Osteoblast (primary cell): ENCODE measurements around the gene PTPRH. TPM values are rescaled to one million over a fixed set of nuclear protein-coding genes. Genes with fewer than 3 reads are reported as not detected.

ENCODE experiments used
- DNase-seq: peaks from one replicate; pipeline ENCODE4 v3.0.0; 2011; ENCODE audit warnings: low spot score, mixed read lengths; ENCODE audit not compliant: insufficient read length; ENCODE audit errors: missing footprints
- H2AFZ ChIP-seq: 2 replicates; pipeline ENCODE4 v1.6.0; 2011; ENCODE audit warnings: mild to moderate bottlenecking, low read length
- H3K27ac ChIP-seq: 2 replicates; pipeline ENCODE4 v1.5.1; 2011; ENCODE audit warnings: mild to moderate bottlenecking, low read depth, low read length, moderate library complexity
- H3K27me3 ChIP-seq: 2 replicates; pipeline ENCODE4 v1.6.0; 2012; ENCODE audit warnings: mild to moderate bottlenecking, control low read depth, inconsistent platforms, low read length, moderate library complexity; ENCODE audit not compliant: insufficient read depth
- H3K36me3 ChIP-seq: 2 replicates; pipeline ENCODE4 v1.5.1; 2011; ENCODE audit warnings: mild to moderate bottlenecking, low read length, control low read depth, moderate library complexity; ENCODE audit not compliant: insufficient read depth
- H3K4me1 ChIP-seq: 2 replicates; pipeline ENCODE4 v1.5.1; 2011; ENCODE audit warnings: mild to moderate bottlenecking, low read length, control low read depth, moderate library complexity; ENCODE audit not compliant: insufficient read depth
- H3K4me2 ChIP-seq: 2 replicates; pipeline ENCODE4 v1.6.0; 2011; ENCODE audit warnings: mild to moderate bottlenecking, low read length; ENCODE audit not compliant: insufficient read depth
- H3K4me3 ChIP-seq: fragments of 200-600 bp; sonication (generic); 3 replicates; pipeline ENCODE4 v1.5.1; 2012; ENCODE audit warnings: mild to moderate bottlenecking, low read length, inconsistent platforms; ENCODE audit not compliant: insufficient read depth
- H3K79me2 ChIP-seq: 2 replicates; pipeline ENCODE4 v1.6.0; 2012; ENCODE audit warnings: mild to moderate bottlenecking, low read length, control low read depth, inconsistent platforms; ENCODE audit not compliant: insufficient read depth
- H3K9me3 ChIP-seq: 2 replicates; pipeline ENCODE4 v1.5.1; 2011; ENCODE audit warnings: low read depth, low read length, control low read depth
- H4K20me1 ChIP-seq: 2 replicates; pipeline ENCODE4 v1.6.0; 2012; ENCODE audit warnings: mild to moderate bottlenecking, low read length, control low read depth; ENCODE audit not compliant: insufficient read depth
- small RNA-seq: library from RNA; depleted of rRNA; stranded (forward); fragments of <200 nt; gene quantifications from one replicate; pipeline ENCODE3, GENCODE V24; 2012
- total RNA-seq: library from RNA; depleted of rRNA; stranded (reverse); fragments of >200 nt; gene quantifications from 2 replicates; pipeline ENCODE4 v1.2.3, GENCODE V29; 2012
- TF ChIP-seq, protein P1 (sequence below): IDR thresholded peaks from 2 replicates; pipeline ENCODE4 v1.5.1; 2011; ENCODE audit warnings: mild to moderate bottlenecking, low read depth, low read length, moderate library complexity; ENCODE audit errors: extremely low read depth

The PTPRH gene
- total RNA-seq, 1 donor, result 1.1 TPM

DNA sequence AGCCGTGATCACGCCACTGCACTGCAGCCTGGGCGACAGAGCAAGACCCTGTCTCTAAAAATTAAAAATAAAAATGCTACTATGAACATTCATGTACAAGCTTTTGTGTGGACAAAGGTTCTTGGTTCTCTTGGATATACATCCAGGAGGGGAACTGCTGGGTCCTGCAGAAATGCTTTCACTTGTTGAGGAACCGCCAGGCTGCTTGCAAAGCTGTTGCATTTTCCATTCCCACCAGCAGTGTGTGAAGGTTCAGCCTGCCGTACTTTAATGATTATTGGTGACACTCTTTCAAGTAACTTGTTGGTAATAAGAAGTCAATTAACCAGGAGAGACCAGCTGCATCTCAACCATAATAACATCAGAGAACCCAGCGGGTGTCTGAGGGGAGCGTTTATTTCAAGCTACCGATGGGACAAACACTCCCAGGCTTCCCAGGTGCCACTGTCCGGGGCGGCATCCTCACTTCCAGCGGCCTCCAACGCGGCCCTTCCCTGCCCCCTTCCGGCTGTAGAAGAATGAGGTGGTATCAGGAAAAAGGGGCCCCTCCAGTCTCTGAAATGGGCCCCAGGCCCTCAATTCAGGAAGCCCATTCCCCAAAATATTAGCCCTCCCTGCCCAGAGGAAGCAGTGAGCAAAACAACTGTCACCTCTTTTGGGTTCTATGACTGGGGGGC, 76.7 kb downstream of the PTPRH start:
- Histone ChIP-seq H3K27ac (no peak overlapping the region), H2AFZ (no peak overlapping the region), H3K4me2 (no peak overlapping the region), H3K27me3 (peaks cover 27% of the 10 kb centered on the region), H3K4me3 (no peak overlapping the region), H4K20me1 (no peaks in the 10 kb centered on the region), H3K79me2 (no peaks in the 10 kb centered on the region), H3K4me1 (no peaks in the 10 kb centered on the region), H3K36me3 (no peaks in the 10 kb centered on the region), H3K9me3 (no peaks in the 10 kb centered on the region)
- DNase-seq, result peak; percentile 82
- TF ChIP-seq, protein P1, sequence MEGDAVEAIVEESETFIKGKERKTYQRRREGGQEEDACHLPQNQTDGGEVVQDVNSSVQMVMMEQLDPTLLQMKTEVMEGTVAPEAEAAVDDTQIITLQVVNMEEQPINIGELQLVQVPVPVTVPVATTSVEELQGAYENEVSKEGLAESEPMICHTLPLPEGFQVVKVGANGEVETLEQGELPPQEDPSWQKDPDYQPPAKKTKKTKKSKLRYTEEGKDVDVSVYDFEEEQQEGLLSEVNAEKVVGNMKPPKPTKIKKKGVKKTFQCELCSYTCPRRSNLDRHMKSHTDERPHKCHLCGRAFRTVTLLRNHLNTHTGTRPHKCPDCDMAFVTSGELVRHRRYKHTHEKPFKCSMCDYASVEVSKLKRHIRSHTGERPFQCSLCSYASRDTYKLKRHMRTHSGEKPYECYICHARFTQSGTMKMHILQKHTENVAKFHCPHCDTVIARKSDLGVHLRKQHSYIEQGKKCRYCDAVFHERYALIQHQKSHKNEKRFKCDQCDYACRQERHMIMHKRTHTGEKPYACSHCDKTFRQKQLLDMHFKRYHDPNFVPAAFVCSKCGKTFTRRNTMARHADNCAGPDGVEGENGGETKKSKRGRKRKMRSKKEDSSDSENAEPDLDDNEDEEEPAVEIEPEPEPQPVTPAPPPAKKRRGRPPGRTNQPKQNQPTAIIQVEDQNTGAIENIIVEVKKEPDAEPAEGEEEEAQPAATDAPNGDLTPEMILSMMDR, result peak; percentile 5

DNA sequence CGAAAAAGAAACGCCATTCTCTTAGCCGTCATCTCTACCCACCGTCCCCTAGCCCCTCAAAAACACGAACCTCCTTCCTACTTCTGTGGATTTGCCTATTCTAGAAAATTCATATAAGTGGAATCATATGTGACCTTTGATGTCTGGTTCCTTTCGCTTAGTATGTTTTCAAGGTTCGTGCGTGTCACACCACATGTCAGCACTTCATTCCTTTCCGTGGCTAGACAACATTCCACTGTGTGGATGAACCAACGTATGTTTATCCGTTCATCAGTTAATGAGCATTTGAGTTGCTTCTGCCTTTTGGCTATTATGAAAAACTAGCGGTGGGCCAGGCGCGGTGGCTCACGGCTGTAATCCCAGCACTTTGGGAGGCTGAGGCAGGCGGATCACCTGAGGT, 77.9 kb downstream of the PTPRH start:
- Histone ChIP-seq H3K36me3 (no peaks in the 10 kb centered on the region), H3K9me3 (no peaks in the 10 kb centered on the region), H2AFZ (no peak overlapping the region), H3K4me3 (no peak overlapping the region), H3K27me3 (peaks cover 27% of the 10 kb centered on the region), H3K79me2 (no peaks in the 10 kb centered on the region), H3K4me1 (no peaks in the 10 kb centered on the region), H3K4me2 (no peak overlapping the region), H4K20me1 (no peaks in the 10 kb centered on the region), H3K27ac (no peak overlapping the region)
- TF ChIP-seq, protein P1, result no peak
- DNase-seq, result peak; percentile 30

Small RNA genes within 50 kb of the gene (small RNA-seq; reads per million reads assigned to genes)
- not detected for gene MIR6802
- gene MIR6803, result not detected
- gene MIR6804, result not detected
- not detected for gene RF01210

Other genes with a start within 250 kb of the PTPRH start
- 0.36 and 3.2 TPM in 2 replicates for gene NLRP2, start 243.1 kb downstream of the PTPRH start, total RNA-seq
- not detected in 2 replicates for gene GP6, start 171.2 kb downstream of the PTPRH start, total RNA-seq
- 9.7 and 12.7 TPM in 2 replicates for gene RDH13, start 146.4 kb downstream of the PTPRH start, total RNA-seq
- gene EPS8L1, start 133.6 kb downstream of the PTPRH start, total RNA-seq, result 0.29 and 1.1 TPM in 2 replicates
- 49.2 and 55.0 TPM in 2 replicates for gene PPP1R12C, start 91.9 kb downstream of the PTPRH start, total RNA-seq
- gene TNNT1, start 60.3 kb downstream of the PTPRH start, total RNA-seq, result 0.29 TPM in 1 of 2 replicates, not detected in the other
- not detected in 2 replicates for gene TNNI3, start 51.8 kb downstream of the PTPRH start, total RNA-seq
- gene DNAAF3, start 42.9 kb downstream of the PTPRH start, total RNA-seq, result 0.59 and 0.72 TPM in 2 replicates
- gene SYT5, start 29.2 kb downstream of the PTPRH start, total RNA-seq, result not detected in 2 replicates
- gene TMEM86B, start 19.3 kb upstream of the PTPRH start, total RNA-seq, result 1.5 and 2.5 TPM in 2 replicates
- 27.1 and 32.6 TPM in 2 replicates for gene PPP6R1, start 49.5 kb upstream of the PTPRH start, total RNA-seq
- 20.6 and 26.4 TPM in 2 replicates for gene HSPBP1, start 70.6 kb upstream of the PTPRH start, total RNA-seq
- gene BRSK1, start 74.5 kb upstream of the PTPRH start, total RNA-seq, result 1.8 and 4.0 TPM in 2 replicates
- under 0.01 and 0.29 TPM in 2 replicates for gene TMEM150B, start 115.8 kb upstream of the PTPRH start, total RNA-seq
- gene KMT5C, start 130.4 kb upstream of the PTPRH start, total RNA-seq, result 9.7 and 10.9 TPM in 2 replicates
- not detected in 2 replicates for gene COX6B2, start 145.2 kb upstream of the PTPRH start, total RNA-seq
- gene GARIN5B, start 153.8 kb upstream of the PTPRH start, total RNA-seq, result not detected in 2 replicates
- 0.36 and 1.2 TPM in 2 replicates for gene IL11, start 161.0 kb upstream of the PTPRH start, total RNA-seq
- gene TMEM190, start 167.3 kb upstream of the PTPRH start, total RNA-seq, result not detected in 2 replicates
- gene TMEM238, start 174.8 kb upstream of the PTPRH start, total RNA-seq, result 0.29 TPM in 1 of 2 replicates, not detected in the other
- gene RPL28, start 176.4 kb upstream of the PTPRH start, total RNA-seq, result 223 and 310 TPM in 2 replicates
- 37.3 and 66.9 TPM in 2 replicates for gene UBE2S, start 198.3 kb upstream of the PTPRH start, total RNA-seq
- gene SHISA7, start 233.8 kb upstream of the PTPRH start, total RNA-seq, result not detected in 2 replicates